ENCODE data around the gene ENDOV.

Gene ENDOV

GRCh38 chr17:80416940-80417293 is 1.9 kb downstream of the ENDOV start:
- no peak for FAIRE-seq

GRCh38 chr17:80418589-80418988 is 3.6 kb downstream of the ENDOV start:
- no peak for FAIRE-seq

DNA sequence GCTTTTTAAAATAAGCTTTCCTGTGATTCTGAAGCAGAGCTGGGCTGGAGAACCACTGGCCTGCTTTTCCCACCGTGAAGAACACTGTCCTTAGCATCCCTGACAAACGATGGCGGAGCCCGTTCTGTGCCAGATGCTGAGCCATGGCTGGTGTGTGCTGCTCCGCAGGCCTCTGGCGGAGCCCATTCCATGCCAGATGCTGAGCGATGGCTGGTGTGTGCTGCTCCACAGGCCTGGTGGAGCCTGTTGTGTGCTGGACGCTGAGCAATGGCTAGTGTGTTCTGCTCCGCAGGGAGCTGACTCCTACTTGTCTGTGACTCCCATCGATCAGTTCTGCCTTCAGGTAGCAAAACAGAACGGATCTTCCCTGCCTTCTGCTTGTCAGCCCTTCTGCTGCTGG is 4.3 kb downstream of the ENDOV start:
- FAIRE-seq: no peak

- no peak for FAIRE-seq
These were observed 6.6 kb downstream of the ENDOV start for GRCh38 chr17:80421381-80422090.

DNA sequence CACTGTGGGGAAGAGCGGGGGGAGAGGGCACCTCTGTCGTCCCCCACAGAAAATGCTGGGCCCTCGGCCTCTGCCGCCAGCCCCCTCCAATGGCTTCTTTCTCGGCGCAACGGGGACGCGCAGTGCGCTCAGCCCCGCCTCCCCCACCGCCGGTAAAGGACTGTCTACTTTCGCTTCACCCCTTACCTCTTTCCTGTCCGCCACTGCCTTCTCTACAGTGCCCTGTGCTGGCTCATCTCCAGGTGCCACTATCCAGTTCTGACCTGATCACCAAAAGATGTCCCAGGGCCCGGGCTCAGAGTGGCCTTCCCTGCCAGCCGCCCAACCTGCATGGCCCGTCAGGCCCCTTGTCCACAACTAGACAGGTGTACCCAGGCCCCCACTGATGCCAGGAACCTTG is 7.3 kb downstream of the ENDOV start:
- FAIRE-seq: no peak

DNA sequence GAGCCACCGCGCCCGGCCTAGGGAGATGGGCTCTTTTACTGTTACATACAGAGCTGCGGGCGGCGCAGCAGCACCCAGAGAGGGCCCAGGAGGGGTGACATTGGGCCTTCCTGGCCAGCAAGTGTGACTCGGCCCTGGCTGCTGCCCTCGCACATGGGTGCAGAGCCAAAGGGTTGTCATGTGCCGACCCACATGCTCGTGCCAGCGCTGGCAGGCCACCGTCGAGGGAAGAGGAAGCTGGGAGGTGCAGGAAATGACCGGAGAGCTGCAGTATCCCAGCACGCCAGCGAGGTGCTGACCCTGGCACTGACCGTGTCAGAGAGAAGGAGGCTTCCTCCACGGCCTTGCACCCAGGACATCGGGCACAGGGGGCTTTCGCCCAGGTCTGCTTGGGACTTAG is 8.0 kb downstream of the ENDOV start:
- FAIRE-seq: no peak

GRCh38 chr17:80423536-80424225 is 8.7 kb downstream of the ENDOV start:
- FAIRE-seq: no peak

DNA sequence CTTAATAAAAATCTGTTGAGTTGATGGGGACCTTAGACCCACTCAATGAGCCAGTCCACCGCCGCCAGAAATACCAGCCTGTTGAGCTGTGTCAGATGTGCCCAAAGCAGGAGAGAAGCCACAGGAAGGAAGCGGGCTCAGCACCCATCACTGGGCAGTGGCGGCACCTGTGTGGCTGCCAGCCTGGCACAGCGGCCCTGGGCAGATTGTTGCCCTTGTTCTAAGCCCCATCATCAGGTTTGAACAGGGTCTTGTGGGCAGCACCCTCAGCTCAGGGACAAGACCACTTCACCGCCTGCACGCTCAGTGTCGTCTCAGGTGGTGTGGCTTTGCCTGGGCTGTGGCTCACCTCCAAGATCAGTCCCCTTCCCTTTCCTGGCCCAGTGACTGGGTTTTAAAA is 9.3 kb downstream of the ENDOV start:
- no peak for FAIRE-seq

DNA sequence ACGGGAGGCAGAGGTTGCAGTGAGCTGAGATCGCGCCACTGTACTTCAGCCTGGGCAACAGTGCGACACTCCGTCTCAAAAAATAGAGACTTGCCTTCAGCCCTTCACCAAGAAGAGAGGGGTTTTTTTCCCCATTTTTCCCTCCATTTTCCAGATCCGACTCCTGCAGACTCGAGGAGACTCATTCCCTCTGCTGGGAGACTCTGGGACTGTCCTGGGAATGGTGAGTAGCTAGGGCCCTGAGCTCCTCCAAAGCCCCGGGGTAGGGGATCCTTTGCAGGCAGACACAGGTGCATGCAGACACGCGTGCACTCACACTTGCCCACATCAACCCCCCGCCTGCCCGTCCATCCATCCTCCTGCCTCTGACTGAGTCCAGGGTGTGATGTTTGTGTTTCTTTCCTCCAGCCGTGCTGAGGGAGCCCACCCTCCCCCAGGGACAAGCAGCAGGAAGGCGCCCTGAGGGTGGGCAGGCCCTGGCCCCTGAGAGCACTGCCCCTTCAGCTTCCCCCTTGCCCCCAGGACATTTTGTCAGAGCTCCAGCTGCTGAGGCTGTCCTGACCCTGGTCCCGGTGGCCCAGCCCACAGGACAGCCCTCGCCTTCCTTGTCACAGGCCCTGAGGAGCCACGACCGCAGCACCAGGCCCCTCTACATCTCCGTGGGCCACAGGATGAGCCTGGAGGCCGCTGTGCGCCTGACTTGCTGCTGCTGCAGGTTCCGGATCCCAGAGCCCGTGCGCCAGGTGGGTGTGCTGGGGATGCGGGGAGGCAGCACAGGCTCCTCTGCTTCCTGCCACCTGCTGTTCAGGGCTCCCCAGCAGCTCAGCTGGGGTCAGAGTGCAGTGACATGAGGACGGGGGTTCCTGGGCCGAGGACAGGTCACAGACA is 10.2 kb downstream of the ENDOV start:
- no peak for FAIRE-seq

GRCh38 chr17:80425835-80426426 is 11.0 kb downstream of the ENDOV start:
- FAIRE-seq: no peak

GRCh38 chr17:80426671-80427326 is 11.8 kb downstream of the ENDOV start:
- peak; percentile 8 for FAIRE-seq

DNA sequence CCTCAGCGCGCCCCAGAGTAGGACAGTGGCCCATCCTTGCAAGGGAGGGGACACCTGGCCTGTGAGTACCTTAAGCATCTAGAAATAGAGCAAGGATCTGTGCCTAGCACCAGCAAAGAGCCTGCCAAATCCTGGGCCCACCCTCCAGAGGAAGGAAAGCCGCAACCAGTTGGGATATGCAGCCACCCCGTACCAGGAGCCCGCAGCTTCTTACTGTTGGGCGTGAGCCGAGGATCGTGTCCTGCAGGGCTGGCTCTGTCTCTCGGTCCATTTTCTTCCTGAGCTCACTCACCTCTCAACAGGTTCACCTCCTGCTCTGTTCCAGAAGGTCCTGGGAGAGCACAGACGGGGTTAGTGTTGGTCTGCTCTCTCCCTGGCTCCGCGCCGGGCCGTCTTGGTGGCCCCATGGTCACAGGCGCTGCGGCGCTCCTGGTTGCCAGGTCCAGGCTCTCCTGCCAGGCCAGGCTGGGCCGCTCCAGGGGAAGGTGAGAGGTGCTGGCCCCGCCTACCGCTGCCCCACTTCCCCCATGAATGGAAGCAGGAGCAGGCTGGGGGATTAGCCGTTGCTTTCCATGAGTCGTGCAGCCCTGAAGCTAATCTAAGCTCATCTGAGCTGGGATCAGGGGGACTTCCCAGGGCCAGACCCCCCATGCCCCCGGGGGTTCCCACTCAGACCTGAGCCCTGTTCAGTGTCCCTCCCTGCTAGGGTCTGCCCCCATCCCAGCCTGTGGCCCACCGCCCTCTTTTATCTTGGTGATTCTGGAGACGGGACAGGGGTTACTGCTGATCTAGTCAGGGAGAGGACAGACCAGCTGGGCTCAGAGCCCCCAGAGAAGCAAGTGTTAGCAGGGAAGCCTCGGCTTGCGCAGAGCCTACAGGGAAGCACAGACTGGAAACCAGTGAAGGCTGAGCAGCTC is 12.7 kb downstream of the ENDOV start:
- FAIRE-seq: no peak

GRCh38 chr17:80428363-80428762 is 13.4 kb downstream of the ENDOV start:
- no peak for FAIRE-seq

DNA sequence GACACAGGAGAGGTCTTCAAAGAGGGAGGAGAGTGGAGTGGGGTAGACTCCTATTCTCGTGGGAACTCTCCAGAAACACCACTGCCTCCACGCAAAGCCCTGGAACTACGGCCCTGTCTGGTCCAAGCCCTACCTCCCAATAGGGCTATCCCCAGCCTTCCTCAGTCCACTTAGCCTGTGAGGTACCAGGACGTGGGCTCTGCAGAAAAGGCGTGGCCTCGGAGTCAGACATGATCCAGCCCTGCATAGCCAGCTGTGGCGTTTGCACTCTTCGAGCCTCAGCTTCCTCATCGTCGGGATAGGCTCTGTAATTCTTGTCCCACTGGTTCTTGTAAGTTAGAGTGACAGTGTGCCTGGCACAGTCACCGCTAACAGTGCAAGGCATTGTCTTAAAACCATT is 13.8 kb downstream of the ENDOV start:
- FAIRE-seq: no peak

DNA sequence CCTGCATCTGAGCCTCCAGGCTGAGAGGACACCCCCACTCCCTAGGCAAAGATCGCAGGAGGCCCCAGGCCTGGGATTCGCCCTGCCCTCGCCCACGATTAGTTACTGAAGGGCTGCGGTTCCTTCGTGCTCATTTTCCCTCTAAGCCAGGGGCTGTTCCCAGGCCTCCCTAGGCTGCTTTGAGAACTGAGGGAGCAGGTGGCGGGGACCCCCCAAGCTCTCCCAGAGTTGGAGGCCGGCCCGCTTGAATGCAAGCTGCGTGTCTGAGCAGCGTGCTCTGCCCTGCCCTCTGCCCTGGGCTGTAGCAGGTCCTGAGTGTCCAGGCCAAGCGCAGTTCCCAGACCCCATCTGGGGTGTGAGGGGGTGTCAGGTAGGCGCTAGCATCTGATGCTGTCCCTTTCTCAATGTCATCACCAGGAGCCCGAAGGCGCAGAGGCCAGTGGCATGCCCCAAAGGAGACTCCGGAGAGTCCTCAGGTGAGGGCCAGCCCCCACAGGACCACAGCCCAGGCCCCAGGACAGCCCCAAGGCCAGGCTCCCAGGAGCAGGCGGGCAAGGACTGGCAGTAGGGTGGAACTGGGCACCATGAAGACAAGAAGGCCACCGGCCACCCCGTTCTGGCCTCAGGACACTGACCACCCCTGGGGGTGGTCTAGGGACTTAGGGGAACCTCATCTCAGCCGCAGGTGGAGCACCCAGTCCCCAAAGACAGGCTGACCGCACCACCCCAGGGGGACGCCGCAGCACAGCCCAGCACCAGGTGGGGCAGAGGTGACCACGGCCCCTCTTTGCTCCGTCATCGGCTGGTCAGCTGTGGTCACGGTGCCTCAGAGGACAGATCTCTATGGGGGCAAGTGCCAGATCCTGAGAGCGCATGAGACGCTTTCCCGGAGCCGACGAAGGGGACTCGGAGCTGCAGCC is 14.6 kb downstream of the ENDOV start:
- no peak for FAIRE-seq

DNA sequence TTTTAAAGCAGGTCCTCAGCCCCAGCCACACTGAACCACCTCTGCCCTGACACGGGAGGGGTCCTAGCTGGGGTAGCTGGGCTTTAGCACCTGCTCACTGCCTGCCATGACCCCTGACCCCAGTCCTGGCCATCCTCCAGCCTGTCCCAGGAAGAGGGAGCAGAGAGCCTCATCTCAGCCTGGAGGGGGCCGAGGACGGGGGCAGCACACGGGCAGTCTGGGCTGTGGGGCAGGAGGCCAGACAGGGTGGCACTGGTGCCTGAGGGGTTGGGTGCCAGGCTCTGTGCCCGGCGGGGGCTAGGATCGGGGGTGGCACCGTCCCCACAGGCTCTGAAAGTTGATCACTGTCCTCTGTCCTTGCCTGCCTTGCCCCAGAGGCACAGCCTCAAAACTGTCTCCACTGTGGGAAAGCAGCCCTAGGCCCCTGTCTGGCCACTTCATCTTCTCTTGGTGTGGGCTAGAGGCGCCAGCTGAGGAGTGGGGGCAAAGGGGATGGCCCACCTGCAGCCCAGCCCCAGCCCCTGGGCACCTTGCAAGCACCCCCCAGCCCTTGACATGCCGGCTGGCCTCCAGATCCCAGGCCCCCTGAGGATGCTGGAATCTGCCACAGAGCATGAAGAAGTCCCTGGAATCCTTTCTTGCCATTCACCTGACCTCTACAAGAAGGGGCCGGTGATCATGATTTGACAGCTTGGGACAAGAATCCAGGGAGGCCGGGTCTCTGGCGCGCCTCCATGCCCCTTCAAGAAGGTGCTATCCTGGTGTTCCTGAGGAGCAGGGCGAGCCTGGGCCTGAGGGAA is 15.7 kb downstream of the ENDOV start:
- FAIRE-seq: no peak

- no peak for FAIRE-seq
These were observed 16.6 kb downstream of the ENDOV start for GRCh38 chr17:80431246-80432195.

DNA sequence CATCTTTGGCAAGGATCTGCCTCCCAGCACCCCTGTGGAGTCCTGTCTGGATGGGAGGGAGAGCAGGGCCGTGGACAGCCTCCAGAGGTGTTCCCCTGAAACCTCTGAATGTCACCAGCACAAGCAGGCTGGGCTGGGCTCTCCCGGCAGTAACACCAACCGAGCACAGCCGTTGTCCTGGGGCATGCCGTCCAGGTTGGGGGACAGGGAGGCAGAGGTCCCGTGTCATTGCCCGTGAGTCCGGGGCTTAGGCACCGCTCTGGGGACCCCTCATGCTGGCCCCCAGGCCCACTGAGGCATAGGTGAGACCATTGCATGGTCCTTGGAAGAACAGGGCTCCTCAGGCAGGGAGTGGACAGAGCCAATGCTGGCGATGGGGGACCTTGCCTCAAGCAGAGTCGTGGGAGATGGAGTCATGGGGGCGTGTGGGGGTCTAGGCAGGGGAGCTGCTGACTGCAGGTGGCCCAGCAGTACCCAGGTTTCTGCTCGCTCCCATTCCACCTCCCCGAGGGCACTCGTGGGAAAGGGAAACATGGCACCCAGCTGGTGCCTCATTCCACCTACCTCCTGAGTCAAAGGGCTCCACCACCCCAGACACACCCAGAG is 17.5 kb downstream of the ENDOV start:
- no peak for FAIRE-seq
